ENCODE measurements around the gene TMEM254. TPM values are rescaled to one million over a fixed set of nuclear protein-coding genes. Genes with fewer than 3 reads are reported as not detected.
"Not testable (repeated sequence)": the region's sequence is repeated elsewhere in the genome, so short reads cannot be mapped to it uniquely, and the experiment has no call there.

TMEM254 gene
- total RNA-seq, 1 donor from 2014 or later = 10.3 TPM

DNA sequence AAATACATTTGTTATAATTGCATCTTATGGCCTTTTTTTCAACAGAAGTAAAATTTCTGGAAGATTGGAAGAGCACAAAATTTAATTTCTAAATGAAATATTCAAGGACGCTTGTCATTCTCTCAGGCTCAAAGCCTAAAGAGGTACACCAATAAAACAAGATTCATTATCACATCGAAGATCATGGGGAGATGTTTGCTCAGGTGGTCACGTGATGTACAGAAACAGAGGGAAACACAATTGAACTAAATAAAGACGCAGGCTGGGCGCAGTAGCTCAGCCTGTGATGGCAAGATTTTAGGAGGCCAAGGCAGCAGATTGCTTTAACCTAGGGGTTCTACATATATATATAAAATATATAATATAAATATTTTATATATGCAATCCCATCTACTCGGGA lies 37.3 kb upstream of the TMEM254 start:
- intact Hi-C loops (cut with DNase I) = no loop called here
- no peak for DNase-seq (ENCODE audit: extremely low spot score in 2 of 2)
- TF ChIP-seq, protein P1, sequence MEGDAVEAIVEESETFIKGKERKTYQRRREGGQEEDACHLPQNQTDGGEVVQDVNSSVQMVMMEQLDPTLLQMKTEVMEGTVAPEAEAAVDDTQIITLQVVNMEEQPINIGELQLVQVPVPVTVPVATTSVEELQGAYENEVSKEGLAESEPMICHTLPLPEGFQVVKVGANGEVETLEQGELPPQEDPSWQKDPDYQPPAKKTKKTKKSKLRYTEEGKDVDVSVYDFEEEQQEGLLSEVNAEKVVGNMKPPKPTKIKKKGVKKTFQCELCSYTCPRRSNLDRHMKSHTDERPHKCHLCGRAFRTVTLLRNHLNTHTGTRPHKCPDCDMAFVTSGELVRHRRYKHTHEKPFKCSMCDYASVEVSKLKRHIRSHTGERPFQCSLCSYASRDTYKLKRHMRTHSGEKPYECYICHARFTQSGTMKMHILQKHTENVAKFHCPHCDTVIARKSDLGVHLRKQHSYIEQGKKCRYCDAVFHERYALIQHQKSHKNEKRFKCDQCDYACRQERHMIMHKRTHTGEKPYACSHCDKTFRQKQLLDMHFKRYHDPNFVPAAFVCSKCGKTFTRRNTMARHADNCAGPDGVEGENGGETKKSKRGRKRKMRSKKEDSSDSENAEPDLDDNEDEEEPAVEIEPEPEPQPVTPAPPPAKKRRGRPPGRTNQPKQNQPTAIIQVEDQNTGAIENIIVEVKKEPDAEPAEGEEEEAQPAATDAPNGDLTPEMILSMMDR (IDR thresholded peaks at IDR 0.05) = no peak
- TF ChIP-seq POLR2AphosphoS5 (IDR thresholded peaks at IDR 0.05; ENCODE audit: insufficient read depth in 1 of 2, low read depth in 1 of 2) = no peak
- TF ChIP-seq POLR2A (IDR thresholded peaks at IDR 0.05) = no peak
- Histone ChIP-seq H3K4me1 (no peaks in the 10 kb centered on the region), H3K27ac (no peak overlapping the region), H3K9me3 (no peaks in the 10 kb centered on the region), H3K36me3 (no peaks in the 10 kb centered on the region), H3K27me3 (no peaks in the 10 kb centered on the region), H3K4me3 (no peak overlapping the region)

DNA sequence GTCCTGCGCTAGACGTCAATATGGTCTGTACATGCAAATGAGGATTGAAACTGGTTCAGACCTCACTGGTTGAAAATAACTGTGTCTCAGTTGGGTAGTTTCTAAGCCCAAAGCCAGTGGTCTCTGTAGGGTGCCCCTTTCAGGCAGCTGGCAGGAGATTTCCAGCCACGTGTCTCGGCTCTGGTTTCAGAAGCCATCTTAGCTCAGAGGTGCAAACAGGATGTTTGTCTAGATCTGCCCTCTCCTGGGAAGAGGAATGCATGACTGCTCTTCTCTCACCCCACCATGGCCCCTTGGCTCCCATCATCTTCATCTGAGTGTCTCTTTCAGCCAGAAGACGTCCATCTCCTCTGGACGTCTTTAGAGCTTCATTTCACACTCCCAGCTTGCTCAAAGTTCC lies 33.5 kb upstream of the TMEM254 start:
- H3K4me3 ChIP-seq; H3K27me3 ChIP-seq; DNase-seq (ENCODE audit: extremely low spot score in 2 of 2); H3K27ac ChIP-seq; H3K4me1 ChIP-seq; H3K36me3 ChIP-seq; intact Hi-C loops (cut with DNase I); H3K9me3 ChIP-seq: not testable (repeated sequence)

DNA sequence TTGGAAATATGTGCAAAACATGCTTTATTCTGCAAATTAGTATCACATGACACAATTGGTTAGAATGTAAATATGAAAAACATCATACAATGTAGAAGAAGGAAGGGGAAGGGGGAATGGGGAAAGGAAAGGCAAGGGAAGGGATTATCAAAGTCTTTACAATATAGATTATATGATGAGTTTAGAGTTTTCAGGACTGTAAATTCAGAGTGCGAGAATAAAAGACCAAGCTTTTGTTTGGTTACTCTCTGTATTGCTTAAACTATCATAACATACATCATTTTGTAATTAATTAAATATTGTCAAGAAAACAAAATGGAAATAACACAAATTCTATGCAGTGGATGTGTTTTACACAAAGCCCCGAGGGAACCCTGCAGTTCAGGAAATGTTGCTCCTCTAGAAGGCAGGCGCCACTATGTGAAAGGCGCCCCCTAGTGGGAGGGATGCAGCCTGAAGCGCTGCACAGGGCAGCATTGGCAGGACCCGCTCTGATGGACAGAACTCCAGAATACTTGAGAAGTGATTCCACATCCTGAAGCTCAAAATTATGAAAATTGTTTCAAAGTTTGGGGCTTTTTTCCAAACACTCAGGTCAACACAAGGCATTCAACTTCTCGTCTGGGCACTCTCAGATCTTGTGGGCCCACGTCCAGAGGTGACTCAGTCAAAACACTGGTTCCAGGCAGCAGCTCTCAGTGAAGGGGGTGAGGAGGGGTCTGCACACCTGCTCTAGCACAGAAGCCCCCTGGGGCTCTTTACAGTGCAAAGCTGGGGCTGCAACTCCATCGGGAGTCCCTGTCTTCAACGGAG lies 31.6 kb upstream of the TMEM254 start:
- Histone ChIP-seq H3K27ac (no peak overlapping the region), H3K9me3 (no peaks in the 10 kb centered on the region), H3K27me3 (no peaks in the 10 kb centered on the region), H3K36me3 (no peaks in the 10 kb centered on the region), H3K4me3 (no peak overlapping the region), H3K4me1 (no peaks in the 10 kb centered on the region)
- no peak for DNase-seq (ENCODE audit: extremely low spot score in 2 of 2)
- TF ChIP-seq, protein P1 (IDR thresholded peaks at IDR 0.05) = peak; percentile 28 to 75 (median 71)
- no peak for TF ChIP-seq POLR2A (IDR thresholded peaks at IDR 0.05)
- intact Hi-C loops (cut with DNase I) = no loop called here

DNA sequence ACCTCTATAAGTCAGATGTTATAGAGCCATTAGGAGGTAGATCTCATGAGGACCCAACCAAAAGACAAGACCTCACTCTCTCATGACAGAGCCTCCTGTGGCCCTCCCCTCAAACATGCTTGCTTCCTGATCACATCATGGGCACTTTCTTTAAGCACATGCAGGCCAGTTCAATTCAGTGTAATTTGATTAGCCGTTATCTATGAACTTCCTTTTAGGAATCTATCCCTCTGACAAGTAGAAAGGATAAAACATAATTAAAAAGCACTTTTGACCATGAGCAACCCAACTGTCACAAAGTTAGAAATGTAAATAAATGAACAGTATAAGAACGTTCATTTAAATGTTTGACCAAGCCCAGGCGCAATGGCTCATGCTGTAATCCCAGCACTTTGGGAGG lies 27.7 kb upstream of the TMEM254 start:
- TF ChIP-seq POLR2AphosphoS5 (IDR thresholded peaks at IDR 0.05; ENCODE audit: insufficient read depth in 1 of 2, low read depth in 1 of 2) (no peak), POLR2A (IDR thresholded peaks at IDR 0.05) (no peak)
- TF ChIP-seq, protein P1 (IDR thresholded peaks at IDR 0.05) = no peak
- intact Hi-C loops (cut with DNase I) = no loop called here
- Histone ChIP-seq H3K27me3 (no peaks in the 10 kb centered on the region), H3K4me3 (no peak overlapping the region), H3K4me1 (no peaks in the 10 kb centered on the region), H3K9me3 (no peaks in the 10 kb centered on the region), H3K27ac (no peak overlapping the region), H3K36me3 (no peaks in the 10 kb centered on the region)
- no peak for DNase-seq (ENCODE audit: extremely low spot score in 2 of 2)

DNA sequence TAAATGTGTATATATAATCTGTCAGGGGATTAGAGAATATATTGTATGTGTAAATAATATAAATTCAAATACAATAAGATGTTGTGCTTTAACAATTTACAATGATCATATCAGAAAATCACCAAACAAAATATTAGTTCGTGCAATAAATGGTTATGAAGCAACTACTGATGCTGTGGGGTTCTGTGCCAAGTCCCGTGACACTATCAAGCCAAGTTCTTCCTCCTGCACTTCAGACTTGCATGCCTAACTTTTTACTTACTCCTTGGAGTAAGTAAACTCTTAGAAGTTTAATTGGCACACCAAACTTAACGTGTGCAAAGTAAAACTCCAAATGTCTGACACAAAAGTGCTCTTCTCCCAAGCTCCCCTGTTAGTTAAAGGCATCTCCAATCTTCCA lies 26.5 kb upstream of the TMEM254 start:
- Histone ChIP-seq H3K4me3 (no peak overlapping the region), H3K4me1 (no peaks in the 10 kb centered on the region), H3K27me3 (no peaks in the 10 kb centered on the region), H3K27ac (no peak overlapping the region), H3K36me3 (no peaks in the 10 kb centered on the region), H3K9me3 (no peaks in the 10 kb centered on the region)
- intact Hi-C loops (cut with DNase I) = no loop called here
- no peak for DNase-seq (ENCODE audit: extremely low spot score in 2 of 2)
- TF ChIP-seq POLR2AphosphoS5 (IDR thresholded peaks at IDR 0.05; ENCODE audit: insufficient read depth in 1 of 2, low read depth in 1 of 2) (no peak), POLR2A (IDR thresholded peaks at IDR 0.05) (no peak)
- TF ChIP-seq, protein P1 (IDR thresholded peaks at IDR 0.05) = no peak
